Mucosa of rectum (tissue), 2 donors: ENCODE measurements around the gene TYW1B.
"Not testable (repeated sequence)": the region's sequence is repeated elsewhere in the genome, so short reads cannot be mapped to it uniquely, and the experiment has no call there.

ENCODE experiments used
- H3K27ac ChIP-seq, 2 donors: one replicate each; pipeline ENCODE4 v1.7.0; 2013; ENCODE audit warnings: inconsistent platforms in 2 of 2, low read depth in 2 of 2, low read length in 2 of 2
- H3K27me3 ChIP-seq, 2 donors: one replicate each; pipeline ENCODE4 v1.7.0; 2013; ENCODE audit warnings: low read length in 2 of 2; ENCODE audit not compliant: control insufficient read depth in 2 of 2, insufficient read depth in 2 of 2
- H3K36me3 ChIP-seq, 2 donors: one replicate each; pipeline ENCODE4 v1.7.0; 2013; ENCODE audit warnings: low read length in 2 of 2; ENCODE audit not compliant: control insufficient read depth in 2 of 2, insufficient read depth in 2 of 2
- H3K4me1 ChIP-seq, 2 donors: one replicate each; pipeline ENCODE4 v1.7.0; 2013; ENCODE audit warnings: low read length in 2 of 2, mild to moderate bottlenecking in 1 of 2; ENCODE audit not compliant: control insufficient read depth in 2 of 2, insufficient read depth in 2 of 2
- H3K4me3 ChIP-seq, 2 donors: one replicate each; pipeline ENCODE4 v1.7.0; 2013; ENCODE audit warnings: low read length in 2 of 2
- H3K9ac ChIP-seq, 2 donors: one replicate each; pipeline ENCODE4 v1.7.0; 2013; ENCODE audit warnings: low read length in 2 of 2, low read depth in 1 of 2, mild to moderate bottlenecking in 1 of 2
- H3K9me3 ChIP-seq, 2 donors: one replicate each; pipeline ENCODE4 v1.7.0; 2013; ENCODE audit warnings: low read length in 2 of 2; ENCODE audit not compliant: control insufficient read depth in 2 of 2
- donor health status: healthy.
- donor health status: Normal muscosa, but diverticular disease.

The TYW1B gene

DNA sequence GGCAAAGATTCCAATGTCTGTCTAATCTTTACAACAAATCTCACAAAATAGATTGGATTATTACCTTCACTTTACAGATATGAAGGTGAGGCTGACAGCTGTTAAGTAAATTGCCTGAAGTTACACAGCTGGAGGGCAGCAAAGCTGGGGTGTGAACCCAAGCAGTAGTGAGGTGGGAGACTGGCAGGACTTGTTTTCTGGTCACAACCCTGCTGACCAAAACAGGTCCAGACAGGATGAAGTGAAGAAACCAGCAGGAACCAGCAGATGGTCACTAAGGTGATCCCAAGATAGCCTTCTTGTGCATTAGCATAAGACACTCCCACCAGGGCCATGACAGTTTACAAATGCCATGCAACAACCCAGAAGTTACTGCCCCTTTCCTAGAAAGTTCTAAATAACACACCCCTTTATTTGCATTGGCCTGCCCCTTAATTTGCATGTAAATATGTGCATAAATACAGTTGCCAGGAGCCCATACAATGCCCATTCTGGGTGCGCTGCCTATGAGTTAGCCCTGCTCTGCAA, 195.2 kb downstream of the TYW1B start:
- not testable (repeated sequence) for H3K4me3 ChIP-seq, H3K27ac ChIP-seq, H3K27me3 ChIP-seq, H3K9me3 ChIP-seq, H3K9ac ChIP-seq, H3K36me3 ChIP-seq, H3K4me1 ChIP-seq

DNA sequence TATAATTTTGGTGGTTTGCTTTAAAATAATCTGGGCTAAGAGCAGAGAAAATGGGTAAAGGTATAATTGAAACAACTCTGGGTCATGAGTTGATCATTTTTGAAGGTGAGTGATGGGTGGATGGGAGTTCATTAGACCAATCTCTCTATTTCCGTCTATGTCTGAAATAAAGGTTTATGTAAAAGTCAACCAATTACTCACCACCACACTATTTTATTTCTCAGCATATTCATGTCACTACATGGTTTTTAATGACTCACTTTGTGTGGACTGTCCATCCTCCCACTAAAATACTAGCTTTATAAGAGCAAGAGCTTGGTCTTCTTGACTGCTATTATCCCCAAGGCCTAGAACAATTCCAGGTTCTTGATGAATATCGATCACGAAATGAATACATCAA, 199.6 kb downstream of the TYW1B start:
- not testable (repeated sequence) for H3K9ac ChIP-seq

DNA sequence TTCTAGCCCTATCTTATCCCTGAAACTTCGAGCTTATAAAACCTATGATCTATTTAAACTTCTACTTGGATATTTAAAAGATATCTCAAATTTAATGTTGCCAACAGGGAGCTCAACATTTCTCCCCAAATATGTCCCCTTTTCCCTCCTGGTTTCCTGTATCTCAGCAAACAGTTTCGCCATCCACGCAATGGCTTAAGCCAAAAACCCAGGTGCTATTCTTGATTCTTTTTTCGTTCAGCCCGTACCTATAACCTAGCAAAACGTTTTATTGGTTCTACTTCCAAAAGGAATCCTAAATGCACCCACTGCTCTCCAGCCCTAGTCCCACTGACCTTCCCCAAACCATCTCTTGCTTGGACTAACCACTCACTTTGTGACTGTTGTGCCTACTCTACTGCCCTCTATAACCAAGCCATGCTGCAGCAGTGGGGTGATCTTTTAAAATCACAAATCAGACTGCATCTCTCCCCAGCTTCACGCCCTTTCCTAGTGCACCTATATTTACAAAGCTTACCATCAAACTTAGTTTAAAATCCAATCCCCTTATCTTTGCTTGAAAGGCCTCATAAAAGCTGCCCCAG, 201.5 kb downstream of the TYW1B start:
- not testable (repeated sequence) for H3K27me3 ChIP-seq, H3K36me3 ChIP-seq, H3K4me1 ChIP-seq, H3K27ac ChIP-seq, H3K9me3 ChIP-seq, H3K4me3 ChIP-seq, H3K9ac ChIP-seq

More for the DNA sequence above, 199.6 kb downstream of the TYW1B start:
- not testable (repeated sequence) for H3K27me3 ChIP-seq, H3K4me1 ChIP-seq, H3K9me3 ChIP-seq, H3K27ac ChIP-seq, H3K36me3 ChIP-seq, H3K4me3 ChIP-seq

DNA sequence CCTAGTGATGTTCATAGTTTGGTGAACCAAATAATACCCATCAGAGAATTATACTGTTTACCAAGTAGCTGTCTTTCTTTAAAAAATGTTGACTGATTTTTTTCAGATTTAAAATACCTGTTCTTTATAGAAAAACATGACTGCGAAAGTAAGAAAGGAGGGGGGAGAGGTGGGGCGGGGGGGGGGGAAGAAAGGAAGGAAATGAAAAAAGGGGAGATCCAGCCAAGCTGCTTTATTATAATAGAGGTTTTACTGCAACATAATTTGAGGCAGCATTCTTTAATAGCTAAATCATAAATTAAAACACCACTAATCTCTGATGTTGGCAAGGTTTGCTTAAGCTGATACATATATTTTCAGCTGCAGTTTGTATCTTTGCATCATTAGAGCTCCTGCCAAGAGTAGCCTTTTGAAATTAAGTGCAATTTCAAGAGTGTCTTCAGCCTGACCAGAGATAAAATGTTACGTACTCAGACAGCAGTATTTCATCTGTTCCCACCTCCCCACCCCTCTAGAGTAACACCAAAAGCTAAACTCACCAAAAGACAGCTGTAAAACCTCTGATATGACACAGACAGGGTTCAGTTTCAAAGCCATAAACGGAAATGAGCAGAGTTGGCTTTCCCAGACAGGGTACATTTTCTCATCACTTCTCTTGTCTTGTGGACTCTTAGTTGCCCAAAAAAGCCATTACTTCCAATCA, 202.1 kb downstream of the TYW1B start:
- H3K36me3 ChIP-seq, H3K9me3 ChIP-seq, H3K4me1 ChIP-seq, H3K4me3 ChIP-seq, H3K27me3 ChIP-seq, H3K9ac ChIP-seq, H3K27ac ChIP-seq: not testable (repeated sequence)

DNA sequence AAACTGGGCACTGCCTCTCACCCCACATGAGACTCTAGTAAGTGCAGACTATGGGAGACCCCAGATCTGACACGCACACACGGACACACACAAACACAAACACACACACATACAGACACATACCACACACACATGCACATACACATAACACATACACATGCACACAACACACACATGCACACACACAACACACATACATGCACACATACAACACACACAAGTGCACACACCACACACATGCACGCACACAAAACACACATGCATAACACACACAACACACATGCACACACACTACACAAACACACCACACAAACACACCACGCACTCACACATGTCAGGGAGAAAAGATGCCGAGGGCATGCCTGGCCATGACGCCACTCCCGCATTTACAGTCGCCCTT, 205.5 kb downstream of the TYW1B start:
- no peaks in the 10 kb centered on the region for H3K36me3 ChIP-seq
- H3K4me1 ChIP-seq, result no peaks in the 10 kb centered on the region
- H3K4me3 ChIP-seq, result no peak overlapping the region
- H3K27me3 ChIP-seq, result no peaks in the 10 kb centered on the region
- no peaks in the 10 kb centered on the region for H3K9me3 ChIP-seq
- H3K27ac ChIP-seq, result no peak overlapping the region
- no peak overlapping the region for H3K9ac ChIP-seq

DNA sequence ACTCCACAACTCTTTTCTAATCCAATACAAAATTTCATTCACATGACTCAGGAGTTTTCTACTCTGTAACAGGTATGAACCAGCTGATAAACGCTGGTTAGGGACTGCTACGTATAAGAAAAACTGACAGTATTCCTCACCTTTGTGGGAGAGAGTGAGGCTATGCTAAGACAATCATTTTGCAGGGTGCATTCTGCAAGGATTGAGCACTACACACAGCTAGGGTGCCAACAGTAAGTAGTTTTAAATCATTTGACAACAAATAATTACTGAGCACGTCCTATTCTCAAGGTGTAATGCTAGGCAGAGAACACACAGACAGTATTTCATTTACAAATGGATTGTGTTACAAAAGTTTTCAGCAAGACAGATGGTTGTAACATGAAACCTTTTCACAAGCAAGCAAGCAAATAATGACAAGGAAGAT, 206.2 kb downstream of the TYW1B start:
- H3K27me3 ChIP-seq, H3K4me3 ChIP-seq, H3K27ac ChIP-seq, H3K9ac ChIP-seq, H3K9me3 ChIP-seq, H3K4me1 ChIP-seq, H3K36me3 ChIP-seq: not testable (repeated sequence)

DNA sequence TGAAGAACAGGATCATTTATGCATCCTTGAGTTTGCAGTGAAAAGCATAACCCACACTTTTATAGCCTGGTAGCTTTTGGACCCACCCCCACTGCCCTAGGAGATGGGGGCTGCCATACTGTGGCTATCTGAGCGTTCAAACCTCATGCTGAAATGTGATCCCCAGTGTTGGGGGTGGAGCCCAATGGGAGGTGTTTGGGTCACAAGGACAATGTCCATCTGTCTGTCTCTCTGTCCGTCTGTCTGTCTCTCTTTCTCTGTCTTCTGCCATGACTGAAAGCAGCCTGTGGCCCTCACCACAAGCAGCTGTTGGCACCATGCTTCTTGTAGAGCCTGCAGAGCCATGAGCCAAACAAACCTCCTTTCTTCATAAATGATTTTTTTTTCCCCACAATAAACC, 207.1 kb downstream of the TYW1B start:
- not testable (repeated sequence) for H3K27ac ChIP-seq, H3K36me3 ChIP-seq, H3K9me3 ChIP-seq, H3K27me3 ChIP-seq, H3K4me3 ChIP-seq, H3K9ac ChIP-seq, H3K4me1 ChIP-seq

DNA sequence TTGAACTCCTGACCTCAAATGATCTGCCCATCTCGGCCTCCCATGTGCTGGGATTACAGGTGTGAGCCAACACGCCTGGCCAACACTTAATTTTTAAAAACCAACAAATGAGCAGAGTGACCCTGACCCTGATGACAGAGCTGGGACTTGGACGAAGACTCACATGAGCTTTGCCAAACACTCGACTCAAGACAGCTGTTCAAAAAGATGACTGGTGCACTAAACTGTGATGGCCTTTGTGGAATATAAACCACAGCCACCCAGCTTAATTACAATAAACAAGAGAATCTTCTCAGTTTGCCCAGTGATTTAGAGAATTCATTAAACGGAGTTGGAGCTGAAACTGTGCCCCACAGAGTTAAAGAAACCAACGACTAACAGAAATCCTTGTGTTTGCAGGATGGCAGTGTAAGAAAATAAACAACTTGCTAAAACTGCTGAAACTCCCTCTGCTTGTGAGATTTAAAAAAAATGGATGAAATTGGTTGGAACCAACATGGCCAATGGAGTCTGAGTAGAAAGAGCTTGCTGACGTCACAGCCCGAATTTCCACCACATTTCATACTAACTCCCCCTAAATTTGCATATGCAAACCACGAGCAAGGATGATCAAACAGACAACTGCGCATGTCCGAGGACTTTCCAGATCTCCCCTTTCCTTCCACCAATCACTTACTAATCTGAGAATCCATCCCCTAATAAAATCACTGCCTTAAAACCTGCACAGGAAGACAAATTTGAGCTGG, 209.4 kb downstream of the TYW1B start:
- not testable (repeated sequence) for H3K27me3 ChIP-seq, H3K27ac ChIP-seq, H3K4me1 ChIP-seq, H3K36me3 ChIP-seq, H3K4me3 ChIP-seq, H3K9ac ChIP-seq, H3K9me3 ChIP-seq

DNA sequence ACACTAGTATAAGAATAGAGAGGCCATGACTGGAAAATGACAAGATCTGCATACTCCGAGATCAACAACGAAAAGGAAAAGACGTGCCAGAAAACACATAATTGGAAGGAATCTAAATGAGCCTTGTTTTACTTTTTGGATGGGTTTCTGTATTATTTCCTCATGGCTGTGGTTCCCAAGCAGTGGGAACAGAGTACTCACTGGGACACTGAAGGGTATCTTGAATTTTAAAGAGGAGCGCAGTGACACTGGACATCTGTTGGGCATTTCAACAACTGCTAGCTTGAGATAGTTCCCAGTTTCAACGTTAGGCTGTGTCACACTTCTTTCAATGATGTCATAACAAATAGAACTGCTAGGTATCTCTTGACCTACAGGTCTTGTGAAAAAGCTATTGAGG, 218.2 kb downstream of the TYW1B start:
- H3K4me3 ChIP-seq, H3K4me1 ChIP-seq, H3K9me3 ChIP-seq, H3K9ac ChIP-seq, H3K27me3 ChIP-seq, H3K27ac ChIP-seq, H3K36me3 ChIP-seq: not testable (repeated sequence)

DNA sequence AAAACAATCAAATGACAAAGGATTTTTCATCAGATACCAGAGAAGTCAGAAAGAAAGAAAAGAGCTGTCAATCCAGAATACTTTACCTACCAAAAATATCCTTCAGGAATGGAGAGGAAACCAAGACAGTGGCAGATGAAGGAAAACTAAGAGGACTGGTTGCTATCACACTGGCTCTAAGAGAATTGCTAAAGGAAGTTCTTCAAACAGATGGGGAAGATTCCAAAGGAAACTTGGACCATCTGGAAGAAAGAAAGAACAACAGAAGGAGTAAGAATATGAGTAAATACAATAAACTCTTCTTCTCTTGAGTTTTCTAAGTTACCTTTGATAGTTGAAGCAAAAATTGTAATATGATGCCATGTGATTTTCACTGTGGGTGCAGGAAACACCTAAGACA, 220.0 kb downstream of the TYW1B start:
- H3K9ac ChIP-seq, H3K9me3 ChIP-seq, H3K27ac ChIP-seq, H3K36me3 ChIP-seq, H3K4me3 ChIP-seq, H3K4me1 ChIP-seq, H3K27me3 ChIP-seq: not testable (repeated sequence)
